ENCODE data around the gene ELFN1.
A peak's percentile ranks its signal among the peaks of the same experiment; 100 is the strongest.

The ELFN1 gene

GRCh38 chr7:1729183-1729582 lies 59.1 kb downstream of the ELFN1 start:
- DNase-seq = no peak

- DNase-seq = no peak
Measured at GRCh38 chr7:1729773-1730172, 59.7 kb downstream of the ELFN1 start.

- no peak for DNase-seq
Measured at GRCh38 chr7:1732072-1732471, 62.0 kb downstream of the ELFN1 start.

- DNase-seq = no peak
Measured at GRCh38 chr7:1732645-1733044, 62.6 kb downstream of the ELFN1 start.

GRCh38 chr7:1733206-1733907 lies 63.3 kb downstream of the ELFN1 start:
- no peak for DNase-seq

GRCh38 chr7:1733908-1734730 lies 64.0 kb downstream of the ELFN1 start:
- DNase-seq = no peak

GRCh38 chr7:1735262-1735661 lies 65.2 kb downstream of the ELFN1 start:
- DNase-seq = no peak

GRCh38 chr7:1735806-1736483 lies 65.9 kb downstream of the ELFN1 start:
- no peak for DNase-seq

- DNase-seq = no peak
Measured at GRCh38 chr7:1736484-1736817, 66.4 kb downstream of the ELFN1 start.

GRCh38 chr7:1736830-1737229 lies 66.8 kb downstream of the ELFN1 start:
- DNase-seq = no peak

GRCh38 chr7:1737523-1737922 lies 67.4 kb downstream of the ELFN1 start:
- no peak for DNase-seq

GRCh38 chr7:1737956-1738355 lies 67.9 kb downstream of the ELFN1 start:
- no peak for DNase-seq

- DNase-seq = no peak
Measured at GRCh38 chr7:1738511-1738910, 68.4 kb downstream of the ELFN1 start.

- no peak for DNase-seq
Measured at GRCh38 chr7:1738956-1739355, 68.9 kb downstream of the ELFN1 start.

GRCh38 chr7:1739593-1739992 lies 69.5 kb downstream of the ELFN1 start:
- no peak for DNase-seq

- no peak for DNase-seq
Measured at GRCh38 chr7:1740214-1740613, 70.1 kb downstream of the ELFN1 start.

- no peak for DNase-seq
Measured at GRCh38 chr7:1741246-1741645, 71.2 kb downstream of the ELFN1 start.

GRCh38 chr7:1741751-1742554 lies 71.9 kb downstream of the ELFN1 start:
- peak; percentile 29 for DNase-seq

- DNase-seq = no peak
Measured at GRCh38 chr7:1742555-1743303, 72.7 kb downstream of the ELFN1 start.

GRCh38 chr7:1743481-1744230 lies 73.6 kb downstream of the ELFN1 start:
- DNase-seq = no peak

GRCh38 chr7:1744296-1745017 lies 74.4 kb downstream of the ELFN1 start:
- DNase-seq = no peak
